Astrocyte (in vitro differentiated cells and primary cell): Measurements from ENCODE around the gene CDC42BPA.

Source experiments
- CTCF ChIP-seq: IDR thresholded peaks from 2 replicates; pipeline ENCODE4 v1.5.1; 2011; ENCODE audit warnings: low read depth, mild to moderate bottlenecking, inconsistent platforms, low read length, moderate library complexity; ENCODE audit not compliant: insufficient read depth
- EZH2 ChIP-seq: IDR thresholded peaks from 2 replicates; pipeline ENCODE4 v1.6.1; 2012; ENCODE audit warnings: mild to moderate bottlenecking, low read length, inconsistent platforms; ENCODE audit not compliant: insufficient read depth

- TF ChIP-seq CTCF (no peak), EZH2 (no peak)
Observed at GRCh38 chr1:227328405-227329019, 10.2 kb upstream of the CDC42BPA start.
